Stimulated activated CD4-positive, alpha-beta T cell treated with anti-CD3 and anti-CD28 coated beads, Interleukin-2, amount 100 ng/mL, for 48 hours (primary cell): ENCODE data around the gene MYOZ1.
"Not testable (repeated sequence)": the region's sequence is repeated elsewhere in the genome, so short reads cannot be mapped to it uniquely, and the experiment has no call there.

Source experiments
- DNase-seq, 2 donors: peaks; one replicate each; pipeline ENCODE4 v3.0.0-alpha.2; 2020

MYOZ1 gene, protein sequence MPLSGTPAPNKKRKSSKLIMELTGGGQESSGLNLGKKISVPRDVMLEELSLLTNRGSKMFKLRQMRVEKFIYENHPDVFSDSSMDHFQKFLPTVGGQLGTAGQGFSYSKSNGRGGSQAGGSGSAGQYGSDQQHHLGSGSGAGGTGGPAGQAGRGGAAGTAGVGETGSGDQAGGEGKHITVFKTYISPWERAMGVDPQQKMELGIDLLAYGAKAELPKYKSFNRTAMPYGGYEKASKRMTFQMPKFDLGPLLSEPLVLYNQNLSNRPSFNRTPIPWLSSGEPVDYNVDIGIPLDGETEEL

DNA sequence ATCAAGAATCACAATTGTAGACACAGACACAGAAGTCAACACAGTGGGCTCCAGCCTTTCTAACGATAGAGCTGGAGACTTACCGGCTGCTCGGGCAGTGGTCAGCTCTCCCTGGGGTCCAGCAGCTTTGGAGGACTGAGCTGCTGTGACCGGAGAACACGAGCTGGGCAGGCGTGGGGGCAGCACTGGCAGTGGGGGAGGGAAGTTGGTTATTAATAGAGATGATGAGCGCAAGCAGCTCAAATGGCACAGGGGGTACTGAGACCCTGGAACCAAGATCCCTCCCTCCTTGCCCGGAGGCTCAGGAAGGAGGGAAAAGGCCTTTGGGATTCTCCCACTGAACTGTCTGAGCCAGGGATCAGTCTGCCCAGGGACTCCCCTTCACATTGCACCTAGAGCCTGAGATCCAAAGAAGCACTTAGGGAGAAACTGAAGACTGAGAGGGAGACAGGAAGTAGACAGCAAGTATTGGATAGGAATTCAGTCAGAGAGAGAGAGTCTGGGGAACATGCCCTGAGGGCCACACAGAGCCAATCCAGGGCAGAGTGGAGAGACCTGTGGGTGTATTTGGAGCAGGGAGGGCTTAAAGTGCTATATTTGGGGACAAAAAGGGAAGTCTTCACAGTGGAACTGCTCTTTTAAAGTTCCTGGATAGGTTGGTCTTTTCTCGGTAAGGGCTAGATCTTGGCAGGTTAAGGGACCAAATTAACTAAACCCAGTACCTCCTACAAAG is at the start of gene MYOZ1:
TSS of gene MYOZ1 (minus strand) at position 147 of the 733 bp plus-strand sequence. CDS start 1,457 bp downstream, outside the sequence.
- DNase-seq, result no peak

DNA sequence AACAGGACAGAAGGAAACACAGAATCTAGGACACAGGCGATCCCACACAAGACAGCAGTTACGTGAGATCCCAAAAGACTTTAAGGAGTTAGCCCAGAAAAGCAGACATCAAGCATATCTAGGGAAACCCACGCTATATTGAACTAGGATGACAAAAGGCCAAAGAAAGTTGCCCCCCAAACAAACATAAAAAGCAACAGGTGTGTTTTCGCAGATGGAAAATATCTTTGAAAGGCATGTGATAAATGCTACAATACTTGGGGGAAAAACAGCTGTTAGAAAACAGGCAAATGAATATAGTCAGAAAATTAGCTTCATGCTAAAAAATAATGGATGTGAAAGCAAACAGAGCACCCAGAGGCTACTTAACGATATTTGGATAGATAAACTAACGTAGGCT is 49.5 kb upstream of the MYOZ1 start:
- not testable (repeated sequence) for DNase-seq

DNA sequence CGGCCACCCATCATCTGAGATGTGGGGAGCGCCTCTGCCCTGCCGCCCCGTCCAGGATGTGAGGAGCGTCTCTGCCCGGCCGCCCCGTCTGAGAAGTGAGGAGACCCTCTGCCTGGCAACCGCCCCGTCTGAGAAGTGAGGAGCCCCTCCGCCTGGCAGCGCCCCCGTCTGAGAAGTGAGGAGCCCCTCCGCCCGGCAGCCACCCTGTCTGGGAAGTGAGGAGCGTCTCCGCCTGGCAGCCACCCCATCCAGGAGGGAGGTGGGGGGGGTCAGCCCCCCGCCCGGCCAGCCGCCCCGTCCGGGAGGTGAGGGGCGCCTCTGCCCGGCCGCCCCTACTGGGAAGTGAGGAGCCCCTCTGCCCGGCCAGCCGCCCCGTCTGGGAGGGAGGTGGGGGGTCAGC is 48.3 kb upstream of the MYOZ1 start:
- DNase-seq, result not testable (repeated sequence)

- DNase-seq, result not testable (repeated sequence)
These were observed 46.4 kb upstream of the MYOZ1 start for GRCh38 chr10:73687641-73688040.

DNA sequence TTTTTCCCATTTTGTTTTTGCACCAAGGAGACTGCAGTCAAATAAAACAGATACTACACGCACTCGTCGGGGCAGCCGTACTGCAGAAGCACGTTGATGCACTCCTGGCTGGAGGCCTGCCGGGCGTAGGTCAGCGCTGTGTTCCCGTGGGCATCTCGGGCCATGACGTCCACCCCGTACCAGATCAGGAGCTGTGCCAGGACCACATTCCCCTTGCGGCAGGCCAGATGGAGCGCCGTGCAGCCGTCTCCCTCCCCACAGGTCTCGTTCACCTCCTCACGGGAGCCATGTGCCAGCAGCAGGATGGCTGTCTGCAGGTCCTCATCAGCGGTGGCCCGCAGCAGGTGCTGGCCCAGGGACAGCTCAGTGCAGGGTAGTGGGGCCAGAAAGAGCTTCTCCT is 33.3 kb upstream of the MYOZ1 start:
- not testable (repeated sequence) for DNase-seq

GRCh38 chr10:73668378-73668777 is 27.1 kb upstream of the MYOZ1 start:
- DNase-seq, result not testable (repeated sequence)

DNA sequence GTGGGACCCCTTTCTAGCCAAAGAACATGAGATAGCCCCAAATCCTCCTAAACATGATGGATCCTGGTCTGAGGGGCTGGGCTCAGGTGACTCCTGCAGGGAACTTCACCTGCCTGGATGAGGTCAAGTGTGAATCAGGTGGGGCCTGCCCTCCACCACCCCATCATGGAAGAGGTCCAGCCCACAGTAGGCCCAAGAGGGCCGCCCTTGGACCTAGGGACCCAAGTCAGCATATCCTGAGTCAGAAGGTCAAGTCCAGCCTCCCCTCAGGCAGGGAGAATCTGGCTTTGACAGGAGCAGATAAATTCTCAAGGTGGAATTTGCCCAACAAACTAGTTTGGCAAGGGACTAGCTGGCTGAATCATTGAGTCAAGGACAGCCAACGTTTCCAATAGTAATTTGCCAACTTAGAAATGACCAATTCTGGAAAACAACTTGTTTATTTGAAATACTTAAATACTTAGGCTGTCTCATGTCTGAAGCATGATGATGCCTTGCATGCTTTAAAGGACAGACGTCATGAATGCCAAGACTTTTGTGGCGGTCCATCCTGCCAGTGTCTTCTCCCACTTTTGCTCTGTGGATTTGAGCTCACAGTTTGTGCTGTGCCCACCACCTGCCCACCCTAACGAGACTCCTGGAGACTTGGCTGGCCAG is 25.0 kb upstream of the MYOZ1 start:
- DNase-seq, result not testable (repeated sequence)

- not testable (repeated sequence) for DNase-seq
These were observed 24.3 kb upstream of the MYOZ1 start for GRCh38 chr10:73665581-73665980.

- not testable (repeated sequence) for DNase-seq
These were observed 23.1 kb upstream of the MYOZ1 start for GRCh38 chr10:73664156-73665040.

DNA sequence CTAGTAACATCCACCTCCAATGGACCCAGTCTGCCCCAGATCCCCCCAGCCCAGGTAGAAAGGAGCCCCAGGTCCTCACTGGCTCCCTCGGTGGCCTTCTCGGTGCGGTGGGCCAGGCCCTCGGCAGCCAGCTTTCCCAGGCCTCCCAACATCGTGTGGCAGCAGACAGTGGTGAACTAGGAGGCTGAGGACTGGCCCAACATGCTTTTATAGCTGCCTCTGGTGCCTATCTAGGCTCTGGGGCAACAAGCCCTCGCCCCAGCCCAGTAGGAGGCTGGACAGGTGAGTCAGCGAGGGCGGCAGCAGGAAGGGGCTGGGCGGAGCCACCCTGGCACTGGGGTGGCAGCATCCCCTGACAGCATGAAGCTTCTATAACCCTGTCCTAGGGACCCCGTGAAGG is 22.3 kb upstream of the MYOZ1 start:
- not testable (repeated sequence) for DNase-seq

GRCh38 chr10:73662705-73663104 is 21.4 kb upstream of the MYOZ1 start:
- DNase-seq, result not testable (repeated sequence)

GRCh38 chr10:73655990-73656298 is 14.7 kb upstream of the MYOZ1 start, which contains the start of gene SYNPO2L:
TSS of gene SYNPO2L (minus strand) at chr10:73656029. CDS start at chr10:73655922, 107 bp downstream.
- no peak for DNase-seq

- DNase-seq, result no peak
These were observed 14.1 kb upstream of the MYOZ1 start for GRCh38 chr10:73655257-73655989.

- DNase-seq, result no peak
These were observed 12.4 kb upstream of the MYOZ1 start for GRCh38 chr10:73653701-73654100.

GRCh38 chr10:73653195-73653594 is 11.9 kb upstream of the MYOZ1 start:
- DNase-seq, result no peak

GRCh38 chr10:73650537-73651331 is 9.5 kb upstream of the MYOZ1 start:
- no peak for DNase-seq

- DNase-seq, result no peak
These were observed 8.7 kb upstream of the MYOZ1 start for GRCh38 chr10:73649876-73650536.

DNA sequence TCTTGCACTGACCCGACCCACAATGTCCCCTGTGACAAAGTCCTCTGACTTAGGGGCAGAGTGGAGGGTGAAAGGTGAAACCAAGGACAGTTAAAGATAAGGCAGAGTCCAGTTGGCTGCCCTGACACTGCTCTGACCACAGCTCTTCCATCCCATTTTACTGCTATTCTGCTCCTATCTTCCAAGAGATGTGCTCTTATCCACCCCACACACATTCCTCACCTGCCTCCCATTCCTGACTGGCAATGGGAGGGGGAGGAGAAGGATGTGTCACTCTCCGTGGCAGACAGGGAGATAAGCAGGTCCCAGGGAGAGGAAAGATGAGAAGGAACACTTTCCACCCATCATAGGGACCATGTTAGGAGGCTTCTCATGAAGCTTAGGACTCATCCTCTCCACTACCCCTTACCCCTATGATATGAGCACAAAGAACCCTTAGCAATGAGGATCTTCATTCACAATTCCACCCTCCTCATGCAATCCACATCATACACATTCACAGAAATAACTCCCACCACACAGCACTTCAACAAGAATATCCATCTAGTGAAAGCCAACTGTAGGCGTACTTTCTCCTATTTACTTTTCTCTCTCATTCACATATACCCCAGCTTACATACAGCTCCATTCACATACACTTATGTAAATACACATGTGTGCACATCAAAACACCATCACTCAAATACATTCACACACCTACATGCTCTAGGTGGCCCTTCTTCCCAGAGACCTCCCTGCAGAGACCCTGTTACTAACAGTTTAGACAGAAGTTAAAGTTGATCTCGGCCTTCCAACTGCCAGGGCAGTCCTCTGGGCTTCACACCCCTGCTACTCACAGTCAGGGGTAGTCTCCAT is 7.9 kb upstream of the MYOZ1 start:
- DNase-seq, result no peak

GRCh38 chr10:73647875-73648651 is 6.8 kb upstream of the MYOZ1 start:
- no peak for DNase-seq
